HepG2 (cell line): ENCODE results near the gene IL2. TPM values are rescaled to one million over a fixed set of nuclear protein-coding genes. Genes with fewer than 3 reads are reported as not detected.

Experiments
- ATAC-seq: fragments of 200-7000 bp; cut with Tn5 transposase; 3 replicates; pipeline ENCODE4 v1.9.1; 2020; ENCODE audit warnings: mild to moderate bottlenecking, moderate library complexity
- BruUV-seq: library from RNA; stranded (reverse); fragments of 400-500 nt; replicated peaks from 2 replicates; lab custom pipeline; 2021; lab: Mats Ljungman, UMichigan
- CTCF ChIA-PET: fragments of 300-600 bp; formaldehyde crosslinking; extraction: SDS; loops from one replicate; lab custom pipeline; 2021; ENCODE audit warnings: low total read pairs, inconsistent platforms, low intra/inter-chr PET ratio; lab: Yijun Ruan, JAX
- POLR2A ChIA-PET: fragments of 350-600 bp; sonication (Branson Sonifier 250); formaldehyde crosslinking; loops from one replicate; lab custom pipeline; 2020; ENCODE audit warnings: antibody characterized with exemption, inconsistent platforms; lab: Yijun Ruan, JAX
- DNase-seq: peaks from one replicate; pipeline ENCODE4 v3.0.0-alpha.2; 2015; ENCODE audit warnings: low spot score
- FAIRE-seq: peaks from 3 replicates; lab custom pipeline; 2011; peaks lifted over from hg19 to GRCh38; lab: Jason Lieb, UNC
- H2AFZ ChIP-seq: one replicate; pipeline ENCODE4 v1.6.1; 2011; ENCODE audit warnings: low read length, inconsistent platforms
- H3K27ac ChIP-seq: fragments of 300-600 bp; 3 replicates; pipeline ENCODE4 v1.8.0; 2011; ENCODE audit warnings: mixed run types, mild to moderate bottlenecking, mixed read lengths, low read length, inconsistent platforms; ENCODE audit not compliant: insufficient read depth; ENCODE audit errors: extremely low read length
- H3K27me3 ChIP-seq, 2 experiments: fragments of 200-600 bp in 1 of 2; 2 replicates in 1 of 2; 3 replicates in 1 of 2; pipeline versions ENCODE4 v1.6.0 to v1.8.0; 2011; ENCODE audit warnings: low read length in 2 of 2, mild to moderate bottlenecking in 2 of 2, moderate library complexity in 2 of 2, inconsistent platforms in 1 of 2; ENCODE audit not compliant: insufficient read depth in 2 of 2, control insufficient read depth in 1 of 2
- H3K36me3 ChIP-seq, 2 experiments: fragments of 200-600 bp in 1 of 2; replicated peaks in 1 of 2; 2 replicates in 1 of 2; 3 replicates in 1 of 2; pipeline versions ENCODE4 v1.5.1 to v1.8.0; 2011; ENCODE audit warnings: low read length in 2 of 2, inconsistent platforms in 1 of 2; ENCODE audit not compliant: insufficient read depth in 2 of 2, control insufficient read depth in 1 of 2
- H3K4me1 ChIP-seq: 2 replicates; pipeline ENCODE4 v1.5.1; 2012; ENCODE audit warnings: low read length, inconsistent platforms; ENCODE audit not compliant: insufficient read depth
- H3K4me2 ChIP-seq: 2 replicates; pipeline ENCODE4 v1.6.0; 2011; ENCODE audit warnings: low read depth, low read length, inconsistent platforms
- H3K4me3 ChIP-seq, 3 experiments: fragments of 200-600 bp in 1 of 3; sonication (generic), shearing (Covaris generic) in 1 of 3; replicated peaks in 1 of 3; 2 replicates each; pipeline ENCODE4 v1.5.1; 2011 to 2016; ENCODE audit warnings: low read length in 3 of 3, inconsistent platforms in 2 of 3, low read depth in 2 of 3, mild to moderate bottlenecking in 2 of 3, control low read depth in 1 of 3, mixed read lengths in 1 of 3; ENCODE audit not compliant: insufficient read depth in 1 of 3
- H3K79me2 ChIP-seq: one replicate; pipeline ENCODE4 v1.6.1; 2011; ENCODE audit warnings: low read length, inconsistent platforms; ENCODE audit not compliant: insufficient read depth
- H3K9ac ChIP-seq: 2 replicates; pipeline ENCODE4 v1.6.0; 2011; ENCODE audit warnings: mild to moderate bottlenecking, low read depth, low read length, inconsistent platforms; ENCODE audit not compliant: insufficient read depth
- H3K9me3 ChIP-seq: 2 replicates; pipeline ENCODE4 v1.5.1; 2012; ENCODE audit warnings: mild to moderate bottlenecking, low read length
- H4K20me1 ChIP-seq: 2 replicates; pipeline ENCODE4 v1.6.0; 2011; ENCODE audit warnings: inconsistent platforms, mild to moderate bottlenecking, low read length, moderate library complexity; ENCODE audit not compliant: insufficient read depth
- CENPX ChIP-seq: sonication (generic); formaldehyde crosslinking; IDR thresholded peaks from 2 replicates; pipeline ENCODE4 v1.9.0; 2021; ENCODE audit warnings: mild to moderate bottlenecking, missing genetic modification reagents, moderate library complexity
- CTCF ChIP-seq: sonication (generic); formaldehyde crosslinking; IDR thresholded peaks from 2 replicates; pipeline ENCODE4 v1.5.0; 2020; ENCODE audit warnings: mild to moderate bottlenecking, missing genetic modification reagents, moderate library complexity
- KAT7 ChIP-seq: IDR thresholded peaks from 2 replicates; pipeline ENCODE4 v1.6.1; 2018; ENCODE audit warnings: borderline replicate concordance, missing compliant biosample characterization
- KDM6A ChIP-seq: IDR thresholded peaks from 2 replicates; pipeline ENCODE4 v1.6.1; 2016; ENCODE audit warnings: low read depth
- MXD3 ChIP-seq: IDR thresholded peaks from 2 replicates; pipeline ENCODE4 v1.6.1; 2016; ENCODE audit warnings: mild to moderate bottlenecking, missing biosample characterization, missing genetic modification reagents
- NCOA1 ChIP-seq: sonication (generic); formaldehyde crosslinking; IDR thresholded peaks from 2 replicates; pipeline ENCODE4 v1.9.0; 2021; ENCODE audit warnings: missing genetic modification reagents
- NFE2L1 ChIP-seq: sonication (generic); formaldehyde crosslinking; IDR thresholded peaks from 2 replicates; pipeline ENCODE4 v1.4.0; 2020; ENCODE audit warnings: missing genetic modification reagents, mild to moderate bottlenecking, borderline replicate concordance
- SP2 ChIP-seq: sonication (generic); formaldehyde crosslinking; IDR thresholded peaks from 2 replicates; pipeline ENCODE4 v1.5.1; 2020; ENCODE audit warnings: mild to moderate bottlenecking, missing genetic modification reagents
- ZNF337 ChIP-seq: sonication (generic); formaldehyde crosslinking; IDR thresholded peaks from 2 replicates; pipeline ENCODE4 v1.5.1; 2020; ENCODE audit warnings: missing genetic modification reagents, low read depth, mild to moderate bottlenecking, borderline replicate concordance
- ZNF572 ChIP-seq: sonication (generic); formaldehyde crosslinking; IDR thresholded peaks from 2 replicates; pipeline ENCODE4 v1.5.1; 2020; ENCODE audit warnings: mild to moderate bottlenecking, missing genetic modification reagents
- ZNF576 ChIP-seq: sonication (generic); formaldehyde crosslinking; IDR thresholded peaks from 2 replicates; pipeline ENCODE4 v1.4.0; 2020; ENCODE audit warnings: mild to moderate bottlenecking, missing genetic modification reagents
- whole genome bisulfite sequencing: methylation state at CpG from one replicate; pipeline ENCODE4 v1.1.6; 2017; ENCODE audit warnings: low lambda C conversion rate; 5-methylcytosine and 5-hydroxymethylcytosine counted together
- in situ Hi-C: cut with HindIII; loops from 2 replicates; pipeline ENCODE4 v1.10.0; 2017; ENCODE audit warnings: low pct_unique_long_range_greater_than_20kb; ENCODE audit not compliant: extremely low pct_ligation_motif_present
- intact Hi-C: fragments of 100-400 bp; cut with micrococcal nuclease; formaldehyde crosslinking; loops from one replicate; pipeline ENCODE4 v1.10.0; 2022; ENCODE audit not compliant: unreplicated experiment
- polyA plus RNA-seq, 8 experiments: library from polyadenylated mRNA; depleted of rRNA in 3 of 8; stranded (reverse) in 7 of 8; unstranded in 1 of 8; fragments of >200 nt; fragmentation: Illumina TruSeq in 4 of 8; extraction: Trizol in 4 of 8; gene quantifications; 2 replicates each; pipeline versions ENCODE4 v1.2.1 to v1.2.3, GENCODE V29; 2011 to 2016; ENCODE audit warnings: low read depth in 4 of 8, missing spikeins in 1 of 8, mixed read lengths in 1 of 8; ENCODE audit not compliant: insufficient read depth in 1 of 8
- total RNA-seq, 5 experiments: library from RNA; depleted of rRNA; stranded (reverse); fragments of >200 nt; fragmentation: Illumina TruSeq; extraction: Trizol; gene quantifications; 2 replicates each; pipeline ENCODE4 v1.2.3, GENCODE V29; 2016; ENCODE audit warnings: low read depth in 1 of 5

IL2 gene
- total and polyA plus RNA-seq, 2 of the 13 experiments (the other 11 are each of a cell fraction or from before 2014, with no cell fraction given), result not detected

- Histone ChIP-seq H3K9me3 (peaks cover 37% of the 10 kb centered on the region), H3K9ac (no peak overlapping the region), H3K4me3 (no peak overlapping the region), H3K4me2 (no peak overlapping the region), H4K20me1 (no peaks in the 10 kb centered on the region)
- FAIRE-seq (no peak), ATAC-seq (no peak)
- in situ Hi-C loops, result no loop called here
- CTCF ChIA-PET, result no interaction called here
- TF ChIP-seq CENPX (CRISPR knock-in tag), result no peak
- no peak for TF ChIP-seq SP2 (CRISPR knock-in tag)
- TF ChIP-seq ZNF337, result peak; percentile 63; the same call in 1 of the 2 replicates
- TF ChIP-seq, all 625 proteins: peak for 1
- Histone ChIP-seq H3K4me1 (no peaks in the 10 kb centered on the region), H3K36me3 (no peaks in the 10 kb centered on the region), H3K27me3 (no peaks in the 10 kb centered on the region), H3K79me2 (no peaks in the 10 kb centered on the region), H2AFZ (no peak overlapping the region), H3K27ac (no peak overlapping the region)
- POLR2A ChIA-PET, result no interaction called here
- no TSS peak for BruUV-seq
- DNase-seq, result no peak
- intact Hi-C loops, result no loop called here
Measured at GRCh38 chr4:122489061-122489460, 32.5 kb upstream of the IL2 start.

GRCh38 chr4:122483481-122483880 is 27.0 kb upstream of the IL2 start:
- H4K20me1 ChIP-seq, result no peaks in the 10 kb centered on the region
- in situ Hi-C loops (no loop called here), intact Hi-C loops (no loop called here)
- no peak overlapping the region for H3K4me3 ChIP-seq
- ChIA-PET POLR2A (no interaction called here), CTCF (no interaction called here)
- no peak overlapping the region for H3K4me2 ChIP-seq
- H3K4me1 ChIP-seq, result no peaks in the 10 kb centered on the region
- DNase-seq, result no peak
- no peak for FAIRE-seq
- no peak overlapping the region for H3K27ac ChIP-seq
- no peak overlapping the region for H3K9ac ChIP-seq
- TF ChIP-seq ZNF576 (CRISPR knock-in tag), result no peak
- no peak for TF ChIP-seq CTCF (CRISPR knock-in tag)
- no peak for TF ChIP-seq KAT7 (CRISPR knock-in tag)
- TF ChIP-seq ZNF572, result no peak
- no peak for TF ChIP-seq NCOA1
- TF ChIP-seq NFE2L1 (CRISPR knock-in tag), result no peak
- TF ChIP-seq MXD3 (CRISPR knock-in tag), result no peak
- TF ChIP-seq KDM6A (CRISPR knock-in tag), result no peak
- H3K36me3 ChIP-seq, result no peaks in the 10 kb centered on the region
- H3K79me2 ChIP-seq, result no peaks in the 10 kb centered on the region
- H3K27me3 ChIP-seq, result no peaks in the 10 kb centered on the region
- H2AFZ ChIP-seq, result no peak overlapping the region
- no peak for ATAC-seq
- 22% methylated on average over 4 of the region's 4 CpGs for WGBS
- H3K9me3 ChIP-seq, result peaks cover 5% of the 10 kb centered on the region; the same call in 1 of the 2 replicates
- BruUV-seq, result no TSS peak
